ENCODE data around the gene DDX56. TPM values are rescaled to one million over a fixed set of nuclear protein-coding genes. Genes with fewer than 3 reads are reported as not detected.

DDX56 gene
- total and polyA plus RNA-seq, 2 experiments from 2014 or later = 62.1 to 65.2 TPM

DNA sequence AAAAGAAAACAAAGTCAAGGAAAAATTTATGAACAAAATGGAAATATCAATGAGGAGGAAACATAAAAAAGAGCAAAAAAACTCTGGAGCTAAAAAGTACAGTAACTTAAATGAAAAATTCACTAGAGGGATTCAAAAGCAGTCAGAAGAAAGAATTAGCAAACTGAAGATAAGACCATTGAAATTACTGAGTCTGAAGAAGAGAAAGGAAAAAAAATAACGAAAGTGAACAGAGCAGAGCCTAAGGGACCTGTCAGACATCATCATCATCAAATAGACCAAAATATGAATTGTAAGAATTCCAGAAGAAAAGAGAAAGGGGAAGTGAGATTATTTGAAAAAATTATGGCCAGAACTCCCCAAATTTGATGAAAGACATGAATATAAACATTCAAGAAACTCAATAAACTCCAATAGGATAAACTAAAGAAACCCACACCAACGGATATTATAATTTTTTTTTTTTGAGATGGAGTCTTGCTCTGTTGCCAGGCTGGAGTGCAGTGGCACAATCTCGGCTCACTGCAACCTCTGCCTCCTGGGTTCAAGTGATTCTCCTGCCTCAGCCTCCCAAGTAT is 48.8 kb downstream of the DDX56 start:
- Histone ChIP-seq H3K36me3 (no peaks in the 10 kb centered on the region), H3K9me3 (ENCODE audit: low read depth) (no peaks in the 10 kb centered on the region), H3K4me1 (ENCODE audit: low read depth) (no peaks in the 10 kb centered on the region), H3K4me3 (no peak overlapping the region), H3K27ac (no peak overlapping the region), H3K27me3 (no peaks in the 10 kb centered on the region)
- TF ChIP-seq, protein P1, sequence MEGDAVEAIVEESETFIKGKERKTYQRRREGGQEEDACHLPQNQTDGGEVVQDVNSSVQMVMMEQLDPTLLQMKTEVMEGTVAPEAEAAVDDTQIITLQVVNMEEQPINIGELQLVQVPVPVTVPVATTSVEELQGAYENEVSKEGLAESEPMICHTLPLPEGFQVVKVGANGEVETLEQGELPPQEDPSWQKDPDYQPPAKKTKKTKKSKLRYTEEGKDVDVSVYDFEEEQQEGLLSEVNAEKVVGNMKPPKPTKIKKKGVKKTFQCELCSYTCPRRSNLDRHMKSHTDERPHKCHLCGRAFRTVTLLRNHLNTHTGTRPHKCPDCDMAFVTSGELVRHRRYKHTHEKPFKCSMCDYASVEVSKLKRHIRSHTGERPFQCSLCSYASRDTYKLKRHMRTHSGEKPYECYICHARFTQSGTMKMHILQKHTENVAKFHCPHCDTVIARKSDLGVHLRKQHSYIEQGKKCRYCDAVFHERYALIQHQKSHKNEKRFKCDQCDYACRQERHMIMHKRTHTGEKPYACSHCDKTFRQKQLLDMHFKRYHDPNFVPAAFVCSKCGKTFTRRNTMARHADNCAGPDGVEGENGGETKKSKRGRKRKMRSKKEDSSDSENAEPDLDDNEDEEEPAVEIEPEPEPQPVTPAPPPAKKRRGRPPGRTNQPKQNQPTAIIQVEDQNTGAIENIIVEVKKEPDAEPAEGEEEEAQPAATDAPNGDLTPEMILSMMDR (IDR thresholded peaks at IDR 0.05; ENCODE audit: low read depth, low read length) = no peak
- no peak for DNase-seq (ENCODE audit: low read depth in 1 of 2, low spot score in 1 of 2)

DNA sequence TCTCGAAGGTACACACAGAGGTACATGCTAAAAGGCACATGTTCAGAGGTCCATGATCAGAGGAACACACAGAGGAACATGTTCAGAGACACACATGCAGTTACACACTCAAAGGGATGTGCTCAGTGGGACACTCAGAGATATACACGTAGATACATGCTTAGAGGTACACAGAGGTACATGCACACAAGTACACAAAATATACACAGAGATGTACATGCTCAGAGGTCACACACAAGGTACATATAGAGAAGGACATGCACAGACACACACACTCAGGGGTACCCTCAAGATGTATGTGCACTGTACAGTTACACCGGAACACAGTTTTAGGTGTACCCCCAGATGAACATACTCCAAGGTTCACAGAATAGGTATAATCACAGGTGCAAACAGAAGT is 51.4 kb downstream of the DDX56 start:
- H3K27ac ChIP-seq = no peak overlapping the region
- no peak overlapping the region for H3K4me3 ChIP-seq
- H3K36me3 ChIP-seq = no peaks in the 10 kb centered on the region
- H3K4me1 ChIP-seq (ENCODE audit: low read depth) = no peaks in the 10 kb centered on the region
- no peaks in the 10 kb centered on the region for H3K9me3 ChIP-seq (ENCODE audit: low read depth)
- no peak for DNase-seq (ENCODE audit: low read depth in 1 of 2, low spot score in 1 of 2)
- H3K27me3 ChIP-seq = no peaks in the 10 kb centered on the region
- TF ChIP-seq, protein P1 (IDR thresholded peaks at IDR 0.05; ENCODE audit: low read depth, low read length) = no peak

DNA sequence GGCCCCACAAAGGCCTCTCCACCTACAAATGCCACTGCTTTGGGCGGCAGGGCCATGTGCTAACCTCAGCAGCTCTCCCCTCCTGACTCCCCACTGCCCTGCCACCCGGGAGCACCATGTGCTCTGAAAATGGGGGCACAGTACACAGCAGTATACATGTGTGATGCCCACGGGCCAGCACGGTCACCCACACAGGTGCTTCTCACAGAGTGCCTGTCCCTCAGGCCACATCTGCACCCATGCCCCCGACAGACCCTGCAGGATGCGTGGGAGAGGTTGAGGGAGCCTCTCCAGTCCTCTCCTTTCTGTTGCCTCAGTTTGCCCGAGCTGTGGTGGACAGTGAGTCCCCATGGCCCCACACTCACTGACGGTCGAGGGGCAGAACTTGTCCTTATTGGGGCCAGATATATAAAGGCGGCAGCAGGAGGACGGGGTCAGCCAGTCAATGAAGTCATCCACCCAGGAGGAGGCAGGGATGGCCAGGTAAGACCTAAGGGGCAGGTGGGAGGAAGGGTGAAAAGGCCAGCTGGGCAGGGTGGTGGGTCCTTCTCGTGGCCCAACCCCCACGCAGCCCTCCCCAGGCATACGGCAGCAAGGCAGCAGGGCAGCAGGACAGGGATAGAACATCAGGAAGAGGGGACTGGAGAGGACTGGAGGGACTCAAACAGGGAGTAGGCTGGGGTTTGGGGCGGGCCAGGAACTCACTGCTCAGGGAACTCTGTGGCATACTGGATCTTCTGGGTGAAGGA is 52.2 kb downstream of the DDX56 start:
- Histone ChIP-seq H3K36me3 (no peaks in the 10 kb centered on the region), H3K9me3 (ENCODE audit: low read depth) (no peaks in the 10 kb centered on the region), H3K27ac (no peak overlapping the region), H3K4me3 (no peak overlapping the region), H3K27me3 (no peaks in the 10 kb centered on the region), H3K4me1 (ENCODE audit: low read depth) (no peaks in the 10 kb centered on the region)
- no peak for DNase-seq (ENCODE audit: low read depth in 1 of 2, low spot score in 1 of 2)
- TF ChIP-seq, protein P1 (IDR thresholded peaks at IDR 0.05; ENCODE audit: low read depth, low read length) = no peak

DNA sequence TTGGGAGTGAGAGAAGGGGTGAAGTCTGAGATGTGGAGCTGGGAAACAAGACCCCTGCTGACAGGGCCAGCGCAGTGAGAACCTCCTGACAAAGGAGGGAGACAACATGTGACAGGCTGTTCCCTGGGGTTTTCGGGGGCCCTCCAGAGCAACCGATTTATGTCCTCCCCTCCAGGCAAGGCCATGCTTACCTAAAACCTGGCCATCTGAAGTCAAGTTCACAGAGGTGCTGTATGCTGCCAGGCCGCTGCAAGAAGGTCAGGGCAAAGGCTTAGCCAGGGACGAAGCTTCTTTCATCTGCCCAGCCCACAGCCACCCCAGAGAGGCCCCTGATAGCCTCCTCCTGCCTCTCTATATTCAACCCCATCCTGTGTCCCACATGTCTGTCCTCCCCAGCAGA is 53.1 kb downstream of the DDX56 start:
- TF ChIP-seq, protein P1 (IDR thresholded peaks at IDR 0.05; ENCODE audit: low read depth, low read length) = no peak
- no peaks in the 10 kb centered on the region for H3K9me3 ChIP-seq (ENCODE audit: low read depth)
- H3K4me3 ChIP-seq = no peak overlapping the region
- no peak overlapping the region for H3K27ac ChIP-seq
- DNase-seq (ENCODE audit: low read depth in 1 of 2, low spot score in 1 of 2) = no peak
- no peaks in the 10 kb centered on the region for H3K27me3 ChIP-seq
- H3K36me3 ChIP-seq = no peaks in the 10 kb centered on the region
- H3K4me1 ChIP-seq (ENCODE audit: low read depth) = no peaks in the 10 kb centered on the region

DNA sequence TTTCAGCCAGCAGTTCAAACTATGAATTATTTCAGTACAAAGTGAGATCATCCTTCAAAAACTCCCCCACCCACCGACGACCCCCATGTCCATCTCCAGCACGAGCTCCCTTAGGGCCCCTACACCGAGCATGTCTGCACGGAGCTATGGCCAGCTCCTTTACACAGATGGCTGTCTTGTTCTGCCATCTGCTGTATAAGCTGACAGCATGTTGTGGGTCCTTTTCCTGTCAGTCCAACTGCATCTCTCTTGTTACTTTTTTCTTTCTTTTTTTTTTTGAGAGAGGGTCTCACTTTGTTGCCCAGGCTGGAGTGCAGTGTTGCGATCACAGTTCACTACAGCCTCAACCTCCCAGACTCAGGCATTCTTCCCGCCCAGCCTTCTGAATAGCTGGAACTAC is 54.2 kb downstream of the DDX56 start:
- no peaks in the 10 kb centered on the region for H3K36me3 ChIP-seq
- no peaks in the 10 kb centered on the region for H3K4me1 ChIP-seq (ENCODE audit: low read depth)
- H3K4me3 ChIP-seq = no peak overlapping the region
- DNase-seq (ENCODE audit: low read depth in 1 of 2, low spot score in 1 of 2) = no peak
- H3K27me3 ChIP-seq = no peaks in the 10 kb centered on the region
- no peaks in the 10 kb centered on the region for H3K9me3 ChIP-seq (ENCODE audit: low read depth)
- TF ChIP-seq, protein P1 (IDR thresholded peaks at IDR 0.05; ENCODE audit: low read depth, low read length) = no peak
- H3K27ac ChIP-seq = no peak overlapping the region

Measured in cardiac muscle cell (in vitro differentiated cells and primary cell).